IPS DF 4.7 (cell line): ENCODE data around the gene MEF2C.
"Not testable (repeated sequence)": the region's sequence is repeated elsewhere in the genome, so short reads cannot be mapped to it uniquely, and the experiment has no call there.

ENCODE experiments used
- DNase-seq: peaks from one replicate; pipeline ENCODE4 v3.0.0-alpha.2; 2013; ENCODE audit warnings: low spot score; ENCODE audit errors: extremely low read depth

The MEF2C gene

DNA sequence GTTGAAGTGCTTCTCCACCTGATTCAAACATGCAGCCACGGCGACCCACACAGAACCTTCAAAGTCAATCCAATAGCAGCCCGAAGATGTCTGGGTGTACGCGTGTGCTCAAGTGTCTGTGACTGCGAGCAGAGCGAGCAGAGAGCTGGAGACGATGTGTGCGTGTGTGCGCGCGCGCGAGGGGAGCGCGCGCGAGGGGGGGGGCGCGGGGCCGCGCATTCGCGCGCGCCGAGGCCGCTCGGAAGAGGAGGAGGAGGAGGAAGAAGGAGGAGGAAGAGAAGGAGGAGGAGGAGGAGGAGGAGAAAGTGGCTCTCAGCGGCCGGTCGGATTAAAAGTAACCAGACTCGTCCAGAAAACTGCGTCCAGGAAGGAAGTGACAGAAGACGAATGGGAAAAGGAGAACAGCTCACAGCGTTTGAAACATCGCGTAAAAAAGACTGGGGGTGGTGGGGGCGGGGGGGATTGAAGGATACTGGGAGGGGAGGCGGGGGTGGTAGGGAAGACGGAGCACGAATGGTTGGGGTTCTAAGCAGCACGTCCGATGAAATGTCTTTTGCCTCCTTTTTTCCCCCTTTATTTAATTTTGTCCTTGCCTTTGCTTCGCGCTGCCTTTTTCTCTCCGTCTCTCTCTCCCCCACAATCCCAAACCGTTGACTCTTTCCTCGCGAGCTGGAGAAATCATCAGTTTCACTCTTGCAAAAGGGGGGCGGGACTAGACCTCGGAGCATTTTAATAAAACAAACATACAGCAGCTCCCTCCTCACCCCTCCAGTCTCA is at the start of gene MEF2C:
MEF2C (minus strand) TSS at position 126 of the 777 bp plus-strand sequence. CDS start 59,396 bp downstream, outside the sequence.
- DNase-seq = no peak

DNA sequence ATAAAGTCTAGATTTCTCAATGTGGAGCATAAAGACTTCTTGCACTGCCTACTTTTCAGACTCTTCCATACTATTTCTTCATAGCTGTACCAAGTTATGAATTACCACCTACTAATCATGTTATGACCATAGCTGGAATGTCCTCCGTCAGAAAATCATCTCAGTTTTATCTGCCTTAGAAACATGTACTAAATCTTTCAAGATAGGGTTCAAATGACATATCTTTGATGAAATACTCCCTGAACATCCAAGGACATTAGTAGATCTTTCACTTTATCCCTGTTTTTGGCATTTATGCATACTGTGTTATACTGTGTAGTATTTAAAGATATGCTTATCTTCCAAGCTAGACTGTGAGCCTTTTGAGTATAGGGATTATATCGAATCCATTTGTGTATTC is 49.6 kb upstream of the MEF2C start:
- DNase-seq = no peak

DNA sequence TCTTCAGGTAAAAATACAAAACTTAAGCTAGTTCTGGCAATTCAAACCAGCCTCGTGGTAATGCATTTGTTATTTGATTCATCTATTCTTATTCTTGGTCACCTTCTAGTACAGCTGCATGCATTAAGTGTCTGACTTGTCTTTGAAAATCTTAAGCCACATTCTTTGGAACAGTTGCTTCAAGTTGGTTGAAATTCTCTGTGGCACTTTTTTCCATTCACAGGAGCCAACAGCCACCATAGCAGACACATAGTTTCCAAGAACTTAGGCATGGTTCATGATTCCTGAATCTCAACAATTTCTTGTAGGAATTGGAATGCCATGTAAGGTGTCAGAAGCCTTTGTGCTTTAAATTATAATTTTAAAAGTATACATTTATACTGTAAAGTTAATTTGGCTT is 47.4 kb upstream of the MEF2C start:
- DNase-seq = no peak

DNA sequence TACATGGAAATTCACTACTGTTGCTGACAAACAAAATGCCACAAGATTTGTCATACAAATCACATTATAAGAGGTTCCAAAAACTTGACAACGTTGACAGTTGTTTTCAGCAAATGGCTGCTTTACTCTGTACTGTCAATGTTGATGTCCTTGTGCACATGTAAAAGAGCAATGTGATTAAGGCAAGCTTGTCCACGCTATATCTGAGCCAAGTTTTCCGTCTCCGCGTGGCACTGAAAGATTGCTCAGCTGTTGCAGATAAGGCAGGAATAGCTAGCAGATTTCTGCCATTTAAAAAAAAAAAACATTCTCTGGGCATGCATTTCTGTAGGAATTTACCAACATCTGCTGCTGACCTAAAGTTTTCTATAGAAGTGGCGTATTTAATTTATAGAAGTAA is 46.4 kb upstream of the MEF2C start:
- no peak for DNase-seq

DNA sequence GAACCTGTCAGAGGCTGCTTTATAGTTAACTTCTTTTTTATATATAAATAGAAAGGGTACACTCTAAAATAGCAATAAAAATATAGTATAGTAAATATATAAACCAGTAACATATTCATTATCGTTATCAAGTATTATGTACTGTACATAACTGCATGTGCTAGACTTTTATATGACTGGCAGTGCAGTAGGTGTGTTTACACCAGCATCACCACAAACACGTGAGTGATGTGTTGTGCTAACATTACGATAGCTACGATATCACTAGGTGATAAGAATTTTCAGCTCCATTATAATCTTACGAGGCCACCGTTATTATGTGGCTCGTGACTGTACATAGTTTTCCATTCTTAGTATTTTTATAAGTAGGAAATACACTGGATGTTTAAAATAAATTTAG is 43.8 kb upstream of the MEF2C start:
- no peak for DNase-seq

DNA sequence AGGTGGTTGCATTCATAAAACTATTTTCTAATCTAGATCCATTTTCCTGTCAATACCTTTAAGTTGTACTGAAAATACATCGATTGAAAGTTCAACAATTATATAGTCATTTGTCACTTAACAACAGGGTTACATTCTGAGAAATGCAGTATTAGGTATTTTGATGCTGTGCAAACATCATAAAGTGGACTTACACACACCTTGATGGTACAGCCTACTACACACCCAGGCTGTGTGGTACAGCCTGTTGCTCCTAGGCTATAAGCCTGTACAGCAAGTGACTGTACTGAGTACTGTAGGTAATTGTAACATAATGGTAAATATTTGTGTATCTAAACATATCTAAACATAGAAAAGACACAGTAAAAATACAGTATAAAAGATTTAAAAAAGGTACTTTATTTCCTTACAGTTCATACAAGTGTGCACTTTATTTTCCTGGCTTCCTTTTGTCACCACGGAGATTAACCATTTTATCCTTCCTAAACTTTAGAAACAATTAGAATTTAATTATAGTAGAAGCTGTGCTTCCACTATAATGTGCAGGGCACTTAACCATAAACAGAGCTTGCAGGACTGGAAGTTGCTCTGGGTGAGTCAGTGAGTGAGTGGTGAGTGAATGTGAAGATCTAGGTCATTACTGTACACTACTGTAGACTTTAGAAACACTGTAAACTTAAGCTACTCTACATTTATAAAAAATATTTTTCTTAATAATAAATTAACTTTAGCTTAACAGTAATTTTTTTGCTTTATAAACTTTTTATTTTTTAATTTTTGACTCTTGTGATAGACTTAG is 42.9 kb upstream of the MEF2C start:
- DNase-seq = no peak

DNA sequence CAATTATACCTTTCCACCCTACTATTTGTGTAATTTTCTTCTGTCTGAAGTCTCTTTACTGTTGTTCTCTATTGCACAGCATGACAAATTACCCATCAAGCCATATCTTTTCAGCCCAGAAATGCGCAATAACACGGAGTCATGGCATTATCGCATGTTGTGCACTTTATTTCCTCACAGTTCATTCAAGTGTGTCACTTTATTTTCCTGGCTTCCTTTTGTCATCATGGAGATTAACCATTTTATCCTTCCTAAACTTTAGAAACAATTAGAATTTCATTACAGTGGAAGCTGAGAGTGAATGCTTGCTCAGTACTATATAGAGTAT is 41.3 kb upstream of the MEF2C start:
- no peak for DNase-seq

DNA sequence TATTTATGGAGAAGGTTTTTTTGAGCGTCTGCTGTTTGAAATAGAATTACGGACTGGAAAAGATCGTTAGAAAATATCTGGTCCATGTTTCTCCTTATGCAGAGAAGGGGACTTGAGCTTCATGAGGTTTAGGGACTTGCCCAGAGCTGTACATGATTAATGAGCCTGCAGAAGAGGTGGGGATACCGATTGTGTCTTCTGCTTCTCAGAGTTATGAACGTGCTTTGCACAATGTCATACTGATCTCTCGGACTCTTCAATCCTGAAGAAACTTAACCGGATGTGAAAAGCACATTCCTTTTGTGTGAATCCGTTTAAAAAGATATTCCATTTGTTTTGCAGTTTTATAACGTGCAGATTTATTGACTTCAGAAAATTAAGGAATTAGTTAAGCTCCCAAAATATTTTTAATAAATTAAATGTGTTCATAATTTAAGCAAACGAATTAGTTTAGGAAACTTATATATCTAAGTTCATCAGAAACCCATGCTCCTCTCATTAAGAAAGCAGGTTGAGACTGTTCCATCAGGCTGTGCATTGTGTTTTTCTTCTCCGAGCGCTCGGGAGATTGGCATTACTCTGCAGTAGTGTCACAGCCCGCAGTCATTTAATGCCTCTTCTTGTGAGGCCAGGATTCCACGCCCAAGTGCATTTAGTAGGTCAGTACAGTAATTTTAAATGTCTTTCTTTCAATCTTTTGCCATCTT is 40.8 kb upstream of the MEF2C start:
- DNase-seq = no peak

DNA sequence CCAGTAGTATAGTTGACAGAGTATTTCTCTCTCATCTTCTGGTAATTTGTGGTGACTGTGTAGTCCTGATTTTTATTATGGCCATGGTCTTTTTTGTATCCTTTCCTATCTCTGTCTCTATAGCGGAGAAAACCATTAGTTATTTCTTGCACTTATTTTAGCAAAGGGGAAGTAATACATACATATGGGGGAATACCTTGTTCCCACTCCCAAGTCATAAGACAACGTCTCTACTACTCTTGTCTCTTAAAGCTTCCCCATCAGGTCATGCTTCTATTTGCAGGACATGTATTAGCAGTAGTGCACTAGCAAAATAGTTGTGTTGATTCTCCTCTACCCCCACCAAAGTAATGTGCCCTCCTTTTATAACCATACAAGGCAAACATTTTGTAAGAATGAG is 29.8 kb upstream of the MEF2C start:
- not testable (repeated sequence) for DNase-seq

DNA sequence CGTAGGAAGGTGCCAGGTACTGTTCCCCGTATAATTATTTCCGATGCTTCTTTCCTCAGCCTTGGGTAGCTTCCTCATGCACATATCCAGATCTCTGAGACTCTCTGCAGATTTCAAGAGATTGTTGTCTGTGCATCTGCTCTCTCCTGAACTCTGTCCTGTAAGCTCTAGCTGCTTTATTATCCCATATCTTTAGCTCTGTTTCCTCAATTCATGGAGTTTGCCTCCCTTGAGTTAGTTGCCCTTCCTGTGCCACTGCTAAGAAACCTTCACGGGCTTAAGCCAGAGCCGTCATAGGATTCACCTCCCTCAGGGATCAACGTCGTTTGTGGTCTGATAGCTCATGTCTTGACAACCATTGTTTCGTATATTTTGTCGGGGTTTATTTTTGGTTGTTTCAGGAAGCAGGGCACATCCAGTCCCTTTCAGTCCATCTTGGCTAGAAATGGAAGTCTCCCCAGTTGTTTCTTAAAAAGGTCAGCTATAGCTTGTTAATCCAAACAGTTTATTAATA is 28.1 kb upstream of the MEF2C start:
- DNase-seq = not testable (repeated sequence)

DNA sequence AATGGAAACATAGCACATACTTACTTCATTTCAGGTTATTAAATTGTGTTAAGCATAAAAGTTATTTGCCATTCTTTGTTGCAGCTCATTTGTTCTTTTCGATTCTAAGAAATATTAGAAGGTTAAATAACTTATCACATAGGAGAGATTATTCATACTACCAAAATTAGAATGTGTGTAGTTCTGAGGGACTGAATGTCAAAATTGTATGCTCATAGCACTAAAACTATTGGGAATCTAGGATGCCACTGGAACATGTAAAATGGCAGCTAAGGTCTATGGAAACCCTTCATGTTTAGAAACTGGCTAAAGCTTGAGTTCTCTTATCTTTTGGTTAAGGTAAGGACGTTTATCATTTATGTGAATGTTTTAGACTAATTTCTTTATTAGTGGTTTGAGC is 21.5 kb upstream of the MEF2C start:
- DNase-seq = not testable (repeated sequence)

DNA sequence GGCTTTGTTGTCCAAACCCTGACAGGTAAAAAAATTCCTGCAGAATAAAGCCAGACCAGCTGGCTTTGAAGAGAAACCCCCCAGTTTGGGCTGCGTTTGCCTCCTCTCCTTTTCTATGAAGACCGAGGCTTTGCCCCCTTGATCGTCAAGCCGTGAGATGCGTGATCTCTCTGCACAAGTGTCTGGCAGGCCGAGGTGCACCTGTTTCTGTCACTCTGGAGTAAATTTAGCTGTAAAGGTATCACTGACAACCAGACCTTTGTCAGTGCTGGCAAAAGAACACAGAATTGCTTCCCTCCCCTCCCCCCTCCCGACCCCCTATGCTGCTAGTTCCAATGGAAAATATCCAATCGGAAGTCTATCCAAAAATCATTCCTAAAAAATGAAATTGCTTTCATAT is 21.0 kb upstream of the MEF2C start:
- not testable (repeated sequence) for DNase-seq

DNA sequence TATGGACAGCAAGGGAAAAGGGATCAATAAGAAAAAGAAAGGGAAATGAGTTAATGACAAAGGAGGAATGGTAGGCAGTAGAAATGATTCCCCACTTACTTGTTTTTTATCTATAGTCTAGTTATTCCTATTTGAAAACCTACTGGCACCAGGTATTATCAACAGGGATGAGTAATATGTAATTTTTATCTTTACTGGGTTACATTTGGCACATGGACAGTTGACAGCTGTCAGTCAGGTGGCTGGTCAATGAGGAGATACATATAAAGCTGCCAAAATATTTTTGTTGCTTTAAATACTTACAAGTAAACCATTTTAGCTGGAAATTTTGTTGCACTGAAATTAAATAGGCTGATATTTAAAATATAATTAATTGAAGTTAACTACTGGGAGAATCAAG is 18.1 kb upstream of the MEF2C start:
- DNase-seq = not testable (repeated sequence)

DNA sequence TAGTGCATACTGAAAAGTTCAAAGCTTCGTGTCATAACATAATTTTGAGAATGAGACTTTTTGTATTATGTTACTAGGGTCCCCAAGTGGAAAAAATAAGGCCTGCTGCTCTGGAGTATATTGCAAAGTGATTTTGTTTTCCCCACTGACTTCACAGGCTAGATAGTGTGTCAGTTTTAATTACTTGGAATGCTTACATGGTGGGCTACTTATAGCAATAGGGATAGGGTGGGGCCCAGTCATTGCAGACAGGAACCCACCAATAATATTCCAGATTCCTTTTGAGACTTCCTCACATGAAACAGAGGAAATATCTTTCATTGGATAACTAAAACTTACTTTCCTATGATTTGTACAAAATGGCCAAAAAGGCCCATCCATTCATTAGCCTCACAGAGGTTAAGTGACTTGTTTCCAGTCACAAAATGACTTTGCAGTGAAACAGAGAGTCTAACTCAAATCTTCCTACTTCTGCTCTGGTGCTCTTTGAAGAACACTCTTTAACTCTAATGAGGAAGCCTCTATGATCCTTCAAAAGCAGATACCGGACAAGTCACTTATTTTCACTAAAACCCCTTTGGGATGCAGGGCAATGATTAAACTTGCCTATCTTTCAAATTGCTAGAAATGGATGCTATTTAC is 16.2 kb upstream of the MEF2C start:
- no peak for DNase-seq

DNA sequence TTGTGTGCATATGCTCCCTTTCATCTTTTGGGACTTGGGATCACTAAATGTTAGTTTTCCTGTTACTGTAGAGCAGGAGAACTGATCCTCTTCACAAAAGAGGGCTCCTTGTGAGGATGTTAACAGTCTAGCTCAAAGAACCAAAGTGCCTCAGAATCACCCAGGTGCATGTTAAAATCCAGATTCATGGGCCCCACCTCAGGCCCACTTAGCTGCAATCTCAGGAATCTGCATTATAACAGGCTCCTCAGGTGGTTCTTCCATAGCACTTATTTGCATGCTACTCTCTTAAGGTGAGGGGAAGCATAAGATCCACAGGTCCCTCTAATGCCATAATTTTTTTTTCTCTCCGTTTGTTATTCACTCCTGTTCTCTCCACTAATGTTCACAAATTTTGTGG is 14.8 kb upstream of the MEF2C start:
- DNase-seq = no peak

DNA sequence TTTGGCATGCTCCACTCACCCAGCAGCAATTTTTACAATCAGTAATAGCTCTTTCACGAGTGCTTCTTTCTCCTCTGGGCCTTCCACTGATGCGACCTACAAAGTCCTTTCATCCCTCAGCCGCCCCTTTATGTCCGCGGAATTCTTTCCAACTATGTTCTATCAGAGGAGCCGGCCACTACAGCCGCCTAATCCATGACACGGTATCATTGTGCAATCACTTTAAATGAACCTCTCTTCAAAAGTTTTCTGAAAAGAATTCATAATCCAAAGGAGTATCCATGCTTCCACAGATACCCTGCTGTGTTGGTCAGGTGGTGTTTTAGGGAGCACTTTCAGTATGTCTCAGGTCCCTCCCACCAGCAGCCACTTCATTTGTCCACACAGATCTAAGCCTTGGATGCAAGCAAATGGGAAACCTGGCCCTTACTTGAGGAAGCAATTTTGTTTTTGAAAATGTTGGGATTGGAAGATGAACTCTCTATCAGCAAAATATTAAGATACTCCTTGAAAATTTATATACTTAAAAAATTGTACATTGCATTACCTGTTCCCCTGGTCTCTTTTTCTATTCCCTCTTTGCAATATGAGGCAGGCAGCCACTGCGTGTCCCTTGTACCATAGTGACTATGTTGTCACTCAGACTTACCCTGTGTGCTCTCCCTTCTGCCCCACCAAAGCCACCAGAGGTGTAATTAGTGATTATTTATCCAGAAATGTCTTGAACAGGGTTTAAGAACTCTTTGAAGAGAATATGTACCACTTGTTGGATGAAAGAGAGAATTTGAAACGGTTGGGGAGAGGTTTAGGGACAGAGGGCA is 12.9 kb upstream of the MEF2C start:
- no peak for DNase-seq

DNA sequence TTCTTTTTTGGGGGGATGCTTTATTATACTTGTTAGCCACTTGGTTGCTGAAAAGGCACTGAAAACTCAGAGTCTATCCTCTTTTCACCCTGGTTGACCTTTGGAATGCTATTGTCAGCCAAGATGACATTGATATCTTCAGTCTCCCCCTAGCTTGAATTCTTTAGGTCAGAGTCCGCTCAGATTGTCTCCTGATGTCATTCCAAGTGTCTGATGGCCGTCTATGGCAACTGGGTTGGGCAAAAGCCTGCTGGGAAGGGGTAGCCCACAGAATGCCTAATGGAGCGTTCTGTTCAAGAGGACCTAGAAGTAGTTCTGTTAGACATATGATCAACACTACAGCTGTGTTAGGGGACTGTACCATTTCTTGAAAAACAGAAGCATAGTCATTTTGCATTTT is 9.7 kb upstream of the MEF2C start:
- no peak for DNase-seq

DNA sequence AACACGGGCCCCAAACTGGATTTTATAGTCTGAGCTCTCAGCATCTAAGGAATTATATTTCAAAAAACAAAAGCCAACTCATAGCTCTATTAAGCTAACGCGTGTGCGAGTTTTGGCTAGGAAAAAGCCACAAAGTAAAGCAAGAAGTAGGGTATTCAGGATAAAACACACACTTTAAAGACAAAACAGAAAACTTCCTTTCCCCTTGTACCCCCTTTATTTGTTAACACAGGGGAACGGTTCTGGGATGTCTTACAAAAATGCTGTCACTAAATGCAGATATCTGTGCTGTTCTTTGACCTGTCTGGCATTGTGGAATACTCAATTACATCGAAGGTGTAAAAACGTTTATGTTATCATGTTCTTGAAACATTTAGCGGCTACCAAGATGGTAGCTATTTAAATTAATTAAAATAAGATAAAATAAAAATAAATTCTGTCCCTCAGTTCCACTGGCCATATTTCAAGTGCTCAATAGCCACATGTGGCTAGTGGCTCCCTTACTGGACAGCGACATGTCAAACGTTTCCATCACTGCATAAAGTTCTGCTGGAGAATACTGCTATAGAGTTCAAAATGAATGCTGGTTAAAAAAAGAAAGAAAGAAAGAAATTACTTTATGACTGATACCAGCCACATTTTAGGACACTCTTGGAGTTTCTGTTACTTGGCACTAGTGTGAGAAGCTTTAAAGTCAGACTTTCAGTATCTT is 7.2 kb upstream of the MEF2C start:
- DNase-seq = no peak

DNA sequence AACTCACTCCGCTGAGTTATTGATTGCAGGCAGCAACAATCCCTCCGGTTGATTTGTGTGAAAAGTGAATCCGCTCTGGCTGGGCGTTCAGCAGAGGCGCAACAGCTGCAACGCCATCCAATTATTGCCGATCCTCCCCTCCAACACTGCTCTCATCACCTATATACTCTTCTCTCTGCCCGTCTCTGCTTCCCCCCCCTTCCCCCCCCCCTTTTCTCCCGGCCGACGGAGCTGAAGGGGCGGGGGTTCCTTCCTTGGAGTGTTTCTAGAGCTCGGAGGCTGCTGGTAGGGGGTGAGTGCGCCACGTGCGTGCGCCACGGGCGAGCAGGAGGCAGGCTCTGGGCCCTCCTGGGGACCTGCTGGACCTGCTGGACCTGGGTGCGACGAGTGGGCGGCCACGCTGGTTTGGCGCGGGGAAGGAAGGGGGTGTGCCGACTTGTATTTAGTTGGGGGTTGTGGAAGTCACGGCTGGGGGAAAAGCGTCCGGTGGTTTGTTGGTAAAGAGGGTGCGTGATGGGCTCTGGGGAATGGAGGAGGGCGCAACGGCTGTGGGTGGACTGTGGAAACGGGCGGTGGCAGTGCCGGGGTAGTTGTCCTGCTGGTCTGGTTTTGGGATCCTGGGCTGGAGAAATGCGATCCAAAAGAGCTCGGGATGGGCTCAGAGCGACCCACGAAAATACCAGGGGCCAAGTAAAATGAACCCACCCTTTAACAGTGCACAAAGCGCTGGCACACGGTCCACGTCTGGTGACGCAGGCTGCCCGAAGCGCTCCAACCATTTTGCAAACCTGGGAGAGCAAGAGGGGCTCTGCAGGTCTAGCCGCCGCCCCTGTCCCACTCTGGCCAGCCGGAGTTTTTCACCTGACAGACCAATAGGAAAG is 6.4 kb upstream of the MEF2C start:
- DNase-seq = no peak
